ENCODE results near the gene EZH2. TPM values are rescaled to one million over a fixed set of nuclear protein-coding genes. Genes with fewer than 3 reads are reported as not detected.

EZH2 gene
- total and polyA plus RNA-seq, 2 of the 4 experiments (the other 2 are of a cell fraction), result 13.1 to 19.8 TPM

DNA sequence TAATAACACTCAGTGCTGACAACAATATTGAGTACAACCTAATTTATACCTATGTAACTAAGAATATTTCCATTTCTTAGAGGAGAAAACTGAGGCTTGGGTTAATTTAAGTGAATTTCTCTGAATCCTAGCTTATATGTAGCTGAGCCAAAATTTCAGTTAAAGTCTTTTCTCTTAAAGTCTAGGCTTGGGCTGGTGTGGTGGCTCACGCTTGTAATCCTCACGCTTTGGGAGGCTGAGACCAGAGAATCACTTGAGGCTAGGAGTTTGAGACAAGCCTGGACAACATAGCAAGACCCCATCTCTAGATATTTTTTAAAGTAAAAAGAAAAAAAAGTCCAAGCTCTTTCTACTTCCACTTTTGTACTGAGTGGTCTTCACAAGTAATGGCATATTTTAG, 93.2 kb downstream of the EZH2 start:
- ChIA-PET CTCF (interaction anchor here (0.9 kb wide), 1 partner anchor 17 kb away, joined by 3 read pairs; no protein-coding TSS in a partner anchor), POLR2A (ENCODE audit: unreplicated experiment) (no interaction called here)
- Histone ChIP-seq H3K18ac (ENCODE audit: low read depth, low read length) (no peak overlapping the region), H3K27ac (ENCODE audit: insufficient read depth, low read length) (no peak overlapping the region), H3K36me3 (ENCODE audit: control insufficient read depth, insufficient read depth, low read length) (peaks cover 49% of the 10 kb centered on the region), H3K4ac (ENCODE audit: low read depth, low read length) (no peak overlapping the region), H3K23ac (ENCODE audit: low read depth, low read length) (no peak overlapping the region), H4K5ac (ENCODE audit: low read depth, low read length) (no peak overlapping the region), H2BK15ac (ENCODE audit: low read depth, low read length) (no peak overlapping the region), H2BK20ac (ENCODE audit: low read depth, low read length) (no peak overlapping the region), H3K4me1 (ENCODE audit: control insufficient read depth, insufficient read depth, low read length) (no peaks in the 10 kb centered on the region), H3K9me1 (ENCODE audit: insufficient read depth, low read length) (no peaks in the 10 kb centered on the region), H3K79me1 (ENCODE audit: low read depth in 1 of 2, low read length in 2 of 2) (peaks cover 3 to 9% of the 10 kb centered on the region in 2 experiments; a peak in 3 of 4 replicates), H3K4me2 (ENCODE audit: low read depth, low read length) (no peak overlapping the region), H2BK5ac (ENCODE audit: low read depth, low read length, poor library complexity, severe bottlenecking) (no peak overlapping the region), H4K20me1 (ENCODE audit: insufficient read depth, low read length) (no peaks in the 10 kb centered on the region), H3K9ac (ENCODE audit: low read depth, low read length) (no peak overlapping the region), H3K9me3 (ENCODE audit: control insufficient read depth, insufficient read depth, low read length) (no peaks in the 10 kb centered on the region), H4K8ac (ENCODE audit: low read depth in 2 of 2, low read length in 2 of 2) (no peak overlapping the region), H2AK5ac (ENCODE audit: low read depth, low read length) (no peak overlapping the region), H4K91ac (ENCODE audit: insufficient read depth, low read depth, low read length) (no peak overlapping the region), H3K4me3 (ENCODE audit: insufficient read depth, low read depth, low read length) (no peak overlapping the region), H2AK9ac (replicated peaks; ENCODE audit: low read depth, low read length, poor library complexity) (no peak overlapping the region), H2AFZ (replicated peaks; ENCODE audit: low read length, poor library complexity) (no peak overlapping the region), H3K56ac (ENCODE audit: extremely low read depth, insufficient read depth, low read length) (no peak overlapping the region), H3K14ac (replicated peaks; ENCODE audit: low read depth, low read length) (no peak overlapping the region), H2BK120ac (ENCODE audit: low read depth, low read length) (no peak overlapping the region), H3K27me3 (ENCODE audit: control insufficient read depth, insufficient read depth, low read length) (no peaks in the 10 kb centered on the region)
- dilution Hi-C loops (cut with HindIII; ENCODE audit: low sequenced_read_pairs, unreplicated experiment) (no loop called here), intact Hi-C loops (cut with micrococcal nuclease) (loop anchor here (5.0 kb wide), 1 partner anchor 171 kb away; no protein-coding TSS in a partner anchor), in situ Hi-C loops (cut with MboI; ENCODE audit: low sequenced_read_pairs) (no loop called here)
- DNase-seq (no peak), ATAC-seq (ENCODE audit: low read depth) (no peak)
- BruUV-seq (replicated peaks), result no TSS peak
- no peak for TF ChIP-seq RCOR1 (IDR thresholded peaks at IDR 0.05; ENCODE audit: insufficient replicate concordance, low read length)
- TF ChIP-seq, protein P1, sequence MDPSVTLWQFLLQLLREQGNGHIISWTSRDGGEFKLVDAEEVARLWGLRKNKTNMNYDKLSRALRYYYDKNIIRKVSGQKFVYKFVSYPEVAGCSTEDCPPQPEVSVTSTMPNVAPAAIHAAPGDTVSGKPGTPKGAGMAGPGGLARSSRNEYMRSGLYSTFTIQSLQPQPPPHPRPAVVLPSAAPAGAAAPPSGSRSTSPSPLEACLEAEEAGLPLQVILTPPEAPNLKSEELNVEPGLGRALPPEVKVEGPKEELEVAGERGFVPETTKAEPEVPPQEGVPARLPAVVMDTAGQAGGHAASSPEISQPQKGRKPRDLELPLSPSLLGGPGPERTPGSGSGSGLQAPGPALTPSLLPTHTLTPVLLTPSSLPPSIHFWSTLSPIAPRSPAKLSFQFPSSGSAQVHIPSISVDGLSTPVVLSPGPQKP (IDR thresholded peaks at IDR 0.05; ENCODE audit: borderline replicate concordance, low read depth, low read length), result no peak
- no CpG with 5 or more reads among the region's 2 CpGs for WGBS, 2 experiments (ENCODE audit: extremely low coverage in 2 of 2, insufficient read length in 1 of 2)
